Activated CD4-positive, alpha-beta T cell treated with anti-CD3 and anti-CD28 coated beads, Interleukin-2, amount 10 ng/mL, durations not matched to agents 7 days and 5 days (primary cell): ENCODE results near the gene HOXA3. TPM values are rescaled to one million over a fixed set of nuclear protein-coding genes. Genes with fewer than 3 reads are reported as not detected.

Experiments
- CTCF ChIA-PET: fragments of 350-600 bp; sonication (Branson Sonifier 250); formaldehyde crosslinking; loops from one replicate; lab custom pipeline; 2021; ENCODE audit warnings: antibody characterized with exemption; lab: Charles Lee
- POLR2A ChIA-PET: fragments of 350-600 bp; sonication (Branson Sonifier 250); formaldehyde crosslinking; loops from one replicate; lab custom pipeline; 2021; ENCODE audit warnings: antibody characterized with exemption; lab: Charles Lee
- DNase-seq: peaks from one replicate; pipeline ENCODE4 v3.0.0-alpha.2; 2020
- H3K27ac Mint-ChIP-seq: one replicate; pipeline ENCODE4 v1.8.0; 2021; ENCODE audit warnings: mild to moderate bottlenecking, moderate library complexity, mixed read lengths
- H3K27me3 Mint-ChIP-seq: one replicate; pipeline ENCODE4 v1.8.0; 2021; ENCODE audit warnings: mixed read lengths
- H3K36me3 Mint-ChIP-seq: one replicate; pipeline ENCODE4 v1.8.0; 2021; ENCODE audit warnings: low read depth, mixed read lengths
- H3K4me1 Mint-ChIP-seq: one replicate; pipeline ENCODE4 v1.8.0; 2021; ENCODE audit warnings: mixed read lengths
- H3K4me3 Mint-ChIP-seq: one replicate; pipeline ENCODE4 v1.8.0; 2021; ENCODE audit warnings: mild to moderate bottlenecking, moderate library complexity, mixed read lengths
- H3K9me3 Mint-ChIP-seq: one replicate; pipeline ENCODE4 v1.8.0; 2021; ENCODE audit warnings: mixed read lengths
- total RNA-seq, 2 experiments: library from RNA; stranded (reverse); gene quantifications; one replicate each; pipeline ENCODE4 v1.2.3, GENCODE V29; 2021

Gene HOXA3
- total RNA-seq, 2 experiments from 2014 or later, result not detected

DNA sequence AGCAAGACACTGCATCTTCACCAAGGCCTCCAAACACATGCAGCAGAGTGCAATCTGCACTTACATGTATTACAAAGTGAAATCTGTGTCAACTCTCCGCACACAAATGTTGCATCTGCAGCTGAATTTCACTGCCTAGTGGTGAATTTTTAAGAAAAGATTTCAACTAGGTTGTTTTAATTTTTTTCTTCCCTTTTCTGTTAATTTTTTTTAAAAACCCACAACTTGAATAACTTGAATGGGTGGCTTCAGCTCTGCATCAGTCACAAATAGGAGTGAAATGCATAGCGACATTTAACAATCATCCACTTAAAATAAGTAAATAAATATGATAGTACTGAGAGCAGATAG lies 41.6 kb upstream of the HOXA3 start:
- H3K4me1 Mint-ChIP-seq, result peaks cover 16% of the 10 kb centered on the region
- peaks cover 2% of the 10 kb centered on the region for H3K36me3 Mint-ChIP-seq
- POLR2A ChIA-PET, result no interaction called here
- no peaks in the 10 kb centered on the region for H3K9me3 Mint-ChIP-seq
- no peak overlapping the region for H3K27ac Mint-ChIP-seq
- CTCF ChIA-PET, result interaction anchor here (1.2 kb wide), 1 partner anchor 40 kb away, joined by 3 read pairs; no protein-coding TSS in a partner anchor
- peaks cover 89% of the 10 kb centered on the region for H3K27me3 Mint-ChIP-seq
- DNase-seq, result no peak
- no peak overlapping the region for H3K4me3 Mint-ChIP-seq

DNA sequence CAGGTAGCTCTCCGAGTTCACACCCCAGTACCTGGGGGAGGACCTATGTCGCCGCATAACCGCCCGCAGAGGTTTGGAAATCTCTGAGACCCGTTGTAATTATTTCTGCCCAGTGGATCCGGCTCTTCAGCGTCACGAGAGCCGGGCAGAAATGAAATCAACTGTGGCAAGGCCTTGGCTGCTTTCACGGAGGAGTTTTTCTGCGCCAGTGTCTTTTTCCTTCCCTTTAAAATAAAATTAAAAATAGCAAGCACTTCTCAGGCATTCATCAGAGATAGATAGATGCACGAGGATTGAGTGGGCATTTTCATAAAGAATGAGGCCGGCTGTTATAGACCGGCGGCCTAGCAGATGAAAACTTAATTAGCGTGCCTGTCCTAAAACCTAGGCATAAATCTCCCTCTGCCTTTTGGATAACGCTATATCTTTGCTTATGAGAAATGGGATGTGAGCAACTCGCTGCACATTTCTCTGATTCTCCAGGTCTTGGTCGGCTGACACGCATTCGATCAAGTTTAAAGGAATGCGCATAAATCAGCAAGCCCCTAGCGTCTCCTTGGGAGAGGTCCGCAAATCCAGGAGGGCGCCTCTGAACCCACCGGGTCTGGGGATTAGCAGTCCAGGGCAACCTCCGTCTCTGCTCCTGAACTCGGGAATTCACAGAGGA lies 41.1 kb upstream of the HOXA3 start:
- Mint-ChIP-seq H3K27me3 (peaks cover 88% of the 10 kb centered on the region), H3K9me3 (no peaks in the 10 kb centered on the region), H3K4me1 (peaks cover 20% of the 10 kb centered on the region), H3K27ac (no peak overlapping the region), H3K36me3 (peaks cover 5% of the 10 kb centered on the region), H3K4me3 (no peak overlapping the region)
- CTCF ChIA-PET, result interaction anchor here (2.3 kb wide), 1 partner anchor 32 kb away, joined by 8 read pairs; no protein-coding TSS in a partner anchor
- POLR2A ChIA-PET, result no interaction called here
- no peak for DNase-seq

DNA sequence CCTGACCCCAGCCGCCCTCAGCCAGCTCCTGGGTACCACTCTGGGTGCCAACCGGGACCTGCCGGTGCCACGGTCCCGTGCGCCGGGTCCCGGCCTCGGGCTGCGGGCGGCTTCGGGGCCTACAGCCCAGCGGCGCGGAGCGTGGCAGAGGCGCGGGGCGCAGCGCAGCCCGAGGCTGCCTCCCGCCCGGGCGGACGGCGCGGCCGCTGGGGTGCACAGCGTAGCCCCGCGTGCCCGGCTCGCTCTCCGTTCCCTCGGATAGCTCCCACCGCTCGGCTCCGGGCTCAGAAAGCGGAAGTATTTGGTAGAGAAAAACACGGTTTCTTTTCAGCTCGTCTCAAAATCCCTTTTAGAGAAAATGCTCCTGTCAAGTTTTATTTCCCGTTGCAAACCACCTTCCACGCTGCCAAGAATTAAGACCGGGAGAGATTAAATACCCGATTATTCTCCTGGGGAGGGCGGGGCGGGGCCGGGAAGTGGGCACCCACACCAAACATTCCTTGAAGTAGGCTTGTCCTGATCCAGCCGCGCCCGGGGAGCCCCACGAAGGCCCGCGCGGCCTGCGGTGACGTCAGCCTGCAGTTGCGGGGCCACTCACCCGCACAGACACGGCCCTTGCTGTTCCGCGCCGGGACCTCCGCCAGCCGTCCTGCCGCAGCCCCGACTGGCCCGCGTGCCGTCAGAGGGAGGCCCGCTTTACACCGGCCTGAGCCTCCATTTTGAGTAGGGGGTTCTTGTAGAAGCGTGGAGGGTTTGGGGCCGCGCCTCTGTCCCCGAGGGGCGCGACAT lies 40.4 kb upstream of the HOXA3 start:
- no peak for DNase-seq
- Mint-ChIP-seq H3K36me3 (peaks cover 7% of the 10 kb centered on the region), H3K27ac (no peak overlapping the region), H3K9me3 (no peaks in the 10 kb centered on the region), H3K27me3 (peaks cover 88% of the 10 kb centered on the region), H3K4me3 (peak overlapping the region; percentile 25), H3K4me1 (peaks cover 24% of the 10 kb centered on the region)
- ChIA-PET POLR2A (no interaction called here), CTCF (interaction anchor here (0.6 to 2.3 kb wide), 4 partner anchors 11 to 152 kb away, joined by 3 to 8 read pairs (median 3); no protein-coding TSS in a partner anchor)

DNA sequence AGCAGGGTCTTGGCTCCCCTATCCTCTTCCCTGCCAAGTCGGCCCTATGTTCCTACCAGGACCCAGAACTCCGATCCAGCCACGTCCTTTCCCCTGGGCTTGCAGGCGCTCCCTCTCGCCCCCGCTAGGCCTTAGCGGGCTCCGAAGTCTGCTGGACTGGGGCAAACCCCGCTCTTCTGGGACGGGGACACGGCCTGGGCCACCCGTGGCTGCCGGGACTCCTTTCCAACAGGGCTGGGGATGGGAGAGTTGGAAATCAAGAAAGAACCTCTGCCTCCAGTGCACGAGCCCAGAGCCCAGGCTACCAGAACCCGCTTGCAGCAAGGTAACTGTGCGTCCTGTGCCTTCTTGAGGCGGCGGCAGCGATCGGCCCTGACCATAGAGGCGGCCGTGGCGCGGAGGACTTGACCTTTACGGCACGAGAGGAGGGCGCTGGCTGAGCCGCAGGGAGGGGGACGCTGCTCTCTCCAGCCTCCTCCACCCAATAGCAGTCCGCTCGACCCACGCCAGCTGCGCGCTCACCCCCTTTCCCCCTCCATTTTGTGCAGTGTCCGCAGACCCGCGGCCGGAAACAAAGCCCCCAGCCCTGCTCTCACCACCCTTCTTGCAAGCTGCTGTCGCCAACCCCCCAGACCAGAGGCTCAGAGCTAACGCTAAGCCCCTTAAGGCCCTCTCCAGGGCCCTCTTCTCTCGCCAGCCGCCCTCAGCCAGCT lies 39.6 kb upstream of the HOXA3 start:
- ChIA-PET POLR2A (no interaction called here), CTCF (interaction anchor here (0.6 to 2.3 kb wide), 4 partner anchors 12 to 152 kb away, joined by 3 to 8 read pairs (median 3); no protein-coding TSS in a partner anchor)
- Mint-ChIP-seq H3K36me3 (peaks cover 7% of the 10 kb centered on the region), H3K4me1 (peaks cover 29% of the 10 kb centered on the region), H3K27me3 (peaks cover 88% of the 10 kb centered on the region), H3K4me3 (no peak overlapping the region), H3K9me3 (no peaks in the 10 kb centered on the region), H3K27ac (no peak overlapping the region)
- DNase-seq, result no peak

DNA sequence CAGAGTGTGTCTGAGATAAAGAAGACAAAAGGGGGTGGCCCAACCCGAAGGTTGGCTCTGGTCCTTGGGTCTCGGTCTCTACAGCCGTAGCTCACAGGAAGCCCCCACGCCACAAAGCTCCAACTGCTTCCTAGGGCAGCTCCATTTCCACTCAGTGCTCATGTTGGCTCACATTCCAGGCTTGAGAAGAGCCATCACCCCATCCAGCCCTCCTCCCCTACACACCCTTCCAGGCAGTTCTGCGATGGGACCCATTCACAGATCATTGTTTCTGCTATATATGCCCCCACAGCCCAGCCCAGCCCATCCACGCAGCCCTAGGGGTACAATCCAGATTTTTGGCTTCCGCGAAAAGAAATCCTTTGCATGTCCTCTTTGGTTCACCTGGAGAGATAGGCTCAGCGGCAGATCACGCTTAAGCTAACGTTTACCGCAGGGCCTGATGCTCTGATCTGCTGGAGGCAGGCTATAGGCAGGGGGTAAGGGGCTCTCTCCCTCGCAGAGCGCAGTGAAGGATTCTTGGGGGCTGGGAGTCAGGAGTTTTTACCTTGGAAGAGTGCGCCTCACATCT lies 38.9 kb upstream of the HOXA3 start:
- DNase-seq, result no peak
- H3K4me3 Mint-ChIP-seq, result no peak overlapping the region
- no peaks in the 10 kb centered on the region for H3K9me3 Mint-ChIP-seq
- H3K36me3 Mint-ChIP-seq, result peaks cover 7% of the 10 kb centered on the region
- ChIA-PET CTCF (interaction anchor here (1.3 to 2.3 kb wide), 3 partner anchors 25 to 34 kb away, joined by 6 to 8 read pairs (median 6); partner anchors contain the start of genes HOXA7 and HOXA9), POLR2A (no interaction called here)
- peaks cover 87% of the 10 kb centered on the region for H3K27me3 Mint-ChIP-seq
- H3K27ac Mint-ChIP-seq, result no peak overlapping the region
- H3K4me1 Mint-ChIP-seq, result peaks cover 29% of the 10 kb centered on the region

DNA sequence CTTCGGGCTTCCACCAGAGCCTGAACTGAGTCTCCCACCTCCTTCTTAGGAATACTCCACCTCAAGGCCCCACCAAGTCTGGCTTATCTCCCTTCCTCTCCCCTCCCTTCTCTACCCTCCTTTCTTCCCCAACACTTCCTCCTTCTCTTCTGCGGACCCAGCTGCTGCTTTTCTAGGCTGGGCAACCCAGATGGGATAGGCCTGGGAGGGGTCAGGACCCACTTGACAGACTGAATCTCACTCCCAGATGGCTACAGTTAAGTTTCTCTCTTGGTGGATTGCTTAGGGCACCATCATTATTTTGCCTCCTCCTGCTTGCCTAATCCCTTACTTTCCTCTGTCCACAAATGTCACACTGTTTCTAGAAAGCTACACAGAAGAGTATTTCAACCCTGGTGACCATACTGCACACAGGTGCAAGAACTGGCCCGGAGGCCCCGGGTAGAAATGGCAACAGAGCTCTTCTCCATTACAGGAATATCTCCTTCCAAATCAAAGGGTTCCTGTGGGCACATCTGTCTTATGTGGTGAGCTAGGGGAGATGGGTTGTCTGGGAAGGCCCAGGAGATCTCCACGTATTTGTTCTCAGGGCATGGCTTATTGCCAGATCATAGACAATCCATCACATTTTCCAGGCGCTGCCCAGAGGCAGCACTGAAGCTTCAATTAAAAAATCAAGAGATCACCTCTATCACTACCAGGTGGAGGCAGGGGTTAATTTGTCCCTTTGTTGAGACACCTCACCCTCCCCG lies 37.8 kb upstream of the HOXA3 start:
- ChIA-PET CTCF (interaction anchor here (1.3 to 1.6 kb wide), 4 partner anchors 10 to 33 kb away, joined by 3 to 7 read pairs (median 6); partner anchors contain the start of genes HOXA7 and HOXA9), POLR2A (no interaction called here)
- Mint-ChIP-seq H3K4me3 (no peak overlapping the region), H3K9me3 (no peaks in the 10 kb centered on the region), H3K4me1 (peaks cover 37% of the 10 kb centered on the region), H3K27me3 (peaks cover 90% of the 10 kb centered on the region), H3K27ac (peak overlapping the region; percentile 19), H3K36me3 (peaks cover 8% of the 10 kb centered on the region)
- DNase-seq, result no peak

DNA sequence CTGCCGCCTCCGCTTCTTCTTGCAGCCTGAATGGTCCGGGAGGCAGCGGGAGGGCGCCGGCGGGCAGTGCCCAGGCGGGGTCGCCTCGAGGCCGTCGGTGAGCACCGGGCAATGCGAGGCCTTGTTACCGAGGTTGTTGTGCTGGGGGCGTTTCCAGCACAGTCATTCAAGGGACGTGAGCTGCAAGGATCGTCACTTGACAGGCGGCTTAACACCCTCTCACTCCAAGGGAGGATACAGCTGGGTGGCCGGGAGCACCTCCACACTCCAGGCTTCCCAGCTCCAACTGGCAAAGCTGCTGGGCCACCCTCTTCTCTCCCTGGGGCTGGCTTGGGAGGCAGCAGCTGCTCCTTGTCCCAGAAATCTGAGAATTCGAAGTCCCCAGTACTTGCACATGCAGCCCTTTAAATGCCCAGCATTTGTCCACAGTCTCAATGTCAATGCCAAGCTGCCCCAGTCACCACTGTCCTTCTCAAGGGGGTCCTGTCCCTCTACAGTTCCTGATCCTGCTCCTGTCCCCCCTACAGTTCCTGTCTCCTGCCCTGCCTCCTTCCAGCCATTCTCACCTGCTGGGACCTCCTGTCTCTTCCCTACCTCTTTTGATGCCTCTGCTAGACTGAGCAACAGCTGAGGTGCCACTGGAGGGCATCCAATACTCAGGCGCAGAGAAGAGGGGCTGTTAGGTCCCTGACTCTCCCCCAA lies 37.1 kb upstream of the HOXA3 start:
- ChIA-PET POLR2A (no interaction called here), CTCF (interaction anchor here (0.7 to 1.6 kb wide), 5 partner anchors 9 to 32 kb away, joined by 3 to 7 read pairs (median 3); partner anchors contain the start of gene HOXA7)
- no peak for DNase-seq
- Mint-ChIP-seq H3K36me3 (peaks cover 11% of the 10 kb centered on the region), H3K4me3 (no peak overlapping the region), H3K27me3 (peaks cover 89% of the 10 kb centered on the region), H3K9me3 (no peaks in the 10 kb centered on the region), H3K27ac (peak overlapping the region; percentile 19), H3K4me1 (peaks cover 43% of the 10 kb centered on the region)

DNA sequence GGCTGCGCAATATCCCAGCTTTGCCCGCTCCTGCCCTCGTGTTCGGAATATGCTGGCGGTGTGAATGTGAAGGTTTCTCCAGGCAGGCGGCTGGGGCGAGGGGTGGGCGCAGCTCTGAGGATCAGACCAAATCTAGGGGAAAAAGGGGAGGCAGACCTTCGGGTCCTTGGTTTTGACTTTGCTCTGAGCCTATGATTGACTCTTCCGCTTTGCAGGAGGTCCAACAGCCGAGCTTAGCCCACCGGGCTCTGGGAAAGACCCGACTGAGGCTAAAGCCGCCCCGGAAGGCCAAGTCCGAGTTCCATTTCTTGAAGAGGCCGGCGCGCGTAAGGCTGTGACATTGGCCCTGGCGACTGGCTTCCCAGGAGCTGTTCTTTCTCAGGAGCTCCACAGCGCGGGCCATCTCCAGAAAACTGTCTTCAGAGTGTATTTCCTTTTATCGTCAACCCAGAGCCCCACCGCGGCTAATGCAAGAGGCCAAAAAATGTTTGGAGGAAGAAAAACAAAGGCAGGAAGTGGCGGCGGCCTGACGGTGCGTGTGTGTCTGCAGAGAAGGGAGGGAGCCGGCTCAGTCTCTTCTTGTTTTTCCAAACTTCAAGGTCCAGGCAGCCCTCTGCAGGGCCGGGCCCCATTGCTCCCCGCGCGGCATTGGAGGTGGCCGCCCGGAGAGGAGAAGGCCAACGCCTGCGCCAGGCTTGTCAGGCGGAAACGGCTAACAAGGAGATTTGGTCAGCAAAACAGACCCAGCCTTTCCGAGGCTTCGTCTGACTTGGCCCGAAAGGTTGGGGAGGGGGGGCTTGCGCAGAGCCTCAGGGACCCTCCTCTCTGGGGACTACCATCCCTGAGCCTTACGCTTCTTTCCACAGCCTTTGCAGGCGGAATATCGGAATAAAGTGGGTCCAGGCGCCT lies 36.3 kb upstream of the HOXA3 start:
- no peaks in the 10 kb centered on the region for H3K9me3 Mint-ChIP-seq
- CTCF ChIA-PET, result interaction anchor here (0.7 to 1.7 kb wide), 4 partner anchors 9 to 28 kb away, joined by 3 to 7 read pairs (median 4); partner anchors contain the start of gene HOXA13
- peak; percentile 48 for DNase-seq
- POLR2A ChIA-PET, result no interaction called here
- peaks cover 11% of the 10 kb centered on the region for H3K36me3 Mint-ChIP-seq
- H3K4me1 Mint-ChIP-seq, result peaks cover 43% of the 10 kb centered on the region
- H3K4me3 Mint-ChIP-seq, result peak overlapping the region; percentile 59
- H3K27ac Mint-ChIP-seq, result peak overlapping the region; percentile 71
- H3K27me3 Mint-ChIP-seq, result peaks cover 87% of the 10 kb centered on the region

DNA sequence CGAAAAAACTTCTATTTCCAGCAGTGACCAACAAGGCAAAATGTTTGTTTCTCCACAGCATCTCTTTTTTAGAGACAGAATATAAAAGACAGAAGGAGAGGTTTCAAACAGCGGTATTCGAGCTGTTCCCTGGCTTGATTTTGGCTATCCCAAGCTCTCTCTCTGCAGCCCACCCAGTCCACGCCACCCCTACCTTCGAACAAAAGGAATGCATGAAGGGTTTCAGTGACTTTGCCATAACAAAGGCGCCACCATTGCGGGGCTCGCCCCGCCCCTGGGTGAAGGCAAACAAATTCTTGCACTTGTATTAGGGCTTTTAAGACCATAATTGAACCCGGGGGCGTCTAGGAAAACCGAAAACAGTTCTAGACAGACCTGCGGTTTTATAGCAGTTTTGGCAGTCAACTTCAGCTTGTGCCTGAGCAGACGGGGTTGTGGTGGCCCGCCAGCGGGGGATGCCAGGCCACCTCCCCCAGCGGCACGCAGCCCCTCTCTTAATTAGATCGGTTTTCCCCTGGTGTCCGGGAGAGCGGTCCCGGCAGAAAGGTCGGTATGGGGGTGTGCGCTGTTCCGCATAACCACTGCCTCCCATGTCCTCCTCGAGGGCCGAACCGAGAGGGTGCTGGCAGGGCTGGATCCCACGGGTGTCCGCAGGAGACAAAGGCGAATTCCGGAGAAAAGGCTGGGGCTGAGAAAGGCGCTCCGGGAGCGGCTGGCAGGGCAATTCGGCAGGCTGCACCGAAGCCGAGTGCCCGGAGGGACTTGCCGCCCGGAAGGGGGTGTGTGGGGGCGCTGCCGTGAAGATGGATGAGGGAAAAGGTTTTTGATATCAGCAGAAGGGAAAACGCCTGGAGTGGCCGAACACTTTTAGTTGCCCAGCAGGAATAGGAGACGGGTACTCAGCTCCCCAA lies 35.3 kb upstream of the HOXA3 start:
- peak overlapping the region; percentile 71 for H3K27ac Mint-ChIP-seq
- peaks cover 43% of the 10 kb centered on the region for H3K4me1 Mint-ChIP-seq
- POLR2A ChIA-PET, result no interaction called here
- H3K36me3 Mint-ChIP-seq, result peaks cover 11% of the 10 kb centered on the region
- peak overlapping the region; percentile 59 for H3K4me3 Mint-ChIP-seq
- H3K9me3 Mint-ChIP-seq, result no peaks in the 10 kb centered on the region
- CTCF ChIA-PET, result interaction anchor here (1.1 to 4.0 kb wide), 6 partner anchors 8 to 42 kb away, joined by 3 to 18 read pairs (median 6); partner anchors contain the start of gene HOXA13
- peaks cover 84% of the 10 kb centered on the region for H3K27me3 Mint-ChIP-seq
- no peak for DNase-seq
